Activated B cell treated with CpG ODN at 0.5 μM for 24 hours (primary cell): Measurements from ENCODE around the gene LRRC75B. TPM values are rescaled to one million over a fixed set of nuclear protein-coding genes. Genes with fewer than 3 reads are reported as not detected.

Experiments
- ATAC-seq: fragments of 200-7000 bp; cut with Tn5 transposase; one replicate; pipeline ENCODE4 v1.10.0; 2021; ENCODE audit warnings: low read depth, mild to moderate bottlenecking, moderate library complexity
- CTCF ChIA-PET: fragments of 350-600 bp; sonication (Branson Sonifier 250); formaldehyde crosslinking; loops from one replicate; lab custom pipeline; 2021; ENCODE audit warnings: antibody characterized with exemption; lab: Charles Lee
- POLR2A ChIA-PET: fragments of 350-600 bp; sonication (Branson Sonifier 250); formaldehyde crosslinking; loops from one replicate; lab custom pipeline; 2021; ENCODE audit warnings: antibody characterized with exemption; lab: Charles Lee
- DNase-seq: peaks from one replicate; pipeline ENCODE4 v3.0.0; 2022
- H3K27ac Mint-ChIP-seq: one replicate; pipeline ENCODE4 v1.8.0; 2020; ENCODE audit warnings: mixed read lengths
- H3K27me3 Mint-ChIP-seq: one replicate; pipeline ENCODE4 v1.8.0; 2021; ENCODE audit warnings: mixed read lengths
- H3K36me3 Mint-ChIP-seq: one replicate; pipeline ENCODE4 v1.8.0; 2021; ENCODE audit warnings: low read depth, mixed read lengths
- H3K4me1 Mint-ChIP-seq: one replicate; pipeline ENCODE4 v1.8.0; 2021; ENCODE audit warnings: mixed read lengths
- H3K4me3 Mint-ChIP-seq: one replicate; pipeline ENCODE4 v1.8.0; 2020; ENCODE audit warnings: mild to moderate bottlenecking, mixed read lengths
- H3K9me3 Mint-ChIP-seq: one replicate; pipeline ENCODE4 v1.8.0; 2020; ENCODE audit warnings: mixed read lengths
- CTCF ChIP-seq: fragments of 200-600 bp; IDR thresholded peaks from one replicate; pipeline ENCODE4 v1.8.0; 2022; ENCODE audit warnings: antibody characterized with exemption, mild to moderate bottlenecking
- intact Hi-C: fragments of 100-400 bp; cut with micrococcal nuclease; formaldehyde crosslinking; loops from one replicate; pipeline ENCODE4 v1.15.1; 2024
- total RNA-seq: library from RNA; stranded (reverse); gene quantifications from 2 replicates; pipeline ENCODE4 v1.2.3, GENCODE V29; 2022

LRRC75B gene
- total RNA-seq, 1 donor from 2014 or later, result 0.82 TPM

GRCh38 chr22:24590596-24591173 lies 2.2 kb downstream of the LRRC75B start:
- POLR2A ChIA-PET, result interaction anchor here (0.7 kb wide), 1 partner anchor 9 kb away, joined by 3 read pairs; no protein-coding TSS in a partner anchor
- no peak for ATAC-seq
- CTCF ChIA-PET, result no interaction called here
- no peak for DNase-seq
- Mint-ChIP-seq H3K27me3 (peaks cover 4% of the 10 kb centered on the region), H3K9me3 (no peaks in the 10 kb centered on the region), H3K4me1 (peaks cover 5% of the 10 kb centered on the region), H3K36me3 (no peaks in the 10 kb centered on the region), H3K4me3 (no peak overlapping the region), H3K27ac (no peak overlapping the region)
- intact Hi-C loops, result no loop called here
- no peak for TF ChIP-seq CTCF

- Mint-ChIP-seq H3K27me3 (peaks cover 4% of the 10 kb centered on the region), H3K4me1 (peaks cover 5% of the 10 kb centered on the region), H3K9me3 (no peaks in the 10 kb centered on the region), H3K36me3 (no peaks in the 10 kb centered on the region), H3K27ac (no peak overlapping the region), H3K4me3 (no peak overlapping the region)
- DNase-seq (no peak), ATAC-seq (no peak)
- no peak for TF ChIP-seq CTCF
- ChIA-PET POLR2A (interaction anchor here (0.6 kb wide), 1 partner anchor 225 kb away, joined by 3 read pairs; no protein-coding TSS in a partner anchor), CTCF (no interaction called here)
- intact Hi-C loops, result no loop called here
These were observed 3.3 kb downstream of the LRRC75B start for GRCh38 chr22:24589518-24590030.

- ChIA-PET CTCF (no interaction called here), POLR2A (interaction anchor here (0.6 kb wide), 1 partner anchor 224 kb away, joined by 3 read pairs; no protein-coding TSS in a partner anchor)
- DNase-seq (no peak), ATAC-seq (no peak)
- Mint-ChIP-seq H3K4me3 (no peak overlapping the region), H3K36me3 (no peaks in the 10 kb centered on the region), H3K27me3 (peaks cover 4% of the 10 kb centered on the region), H3K4me1 (peaks cover 5% of the 10 kb centered on the region), H3K27ac (no peak overlapping the region), H3K9me3 (no peaks in the 10 kb centered on the region)
- intact Hi-C loops, result no loop called here
- no peak for TF ChIP-seq CTCF
These were observed 4.0 kb downstream of the LRRC75B start for GRCh38 chr22:24588757-24589481.

GRCh38 chr22:24588381-24588756 lies 4.5 kb downstream of the LRRC75B start:
- intact Hi-C loops, result no loop called here
- no peak overlapping the region for H3K27ac Mint-ChIP-seq
- H3K27me3 Mint-ChIP-seq, result peaks cover 4% of the 10 kb centered on the region
- H3K9me3 Mint-ChIP-seq, result no peaks in the 10 kb centered on the region
- no peak overlapping the region for H3K4me3 Mint-ChIP-seq
- POLR2A ChIA-PET, result no interaction called here
- H3K36me3 Mint-ChIP-seq, result no peaks in the 10 kb centered on the region
- ATAC-seq, result no peak
- CTCF ChIA-PET, result no interaction called here
- TF ChIP-seq CTCF, result no peak
- DNase-seq, result no peak
- H3K4me1 Mint-ChIP-seq, result peaks cover 5% of the 10 kb centered on the region

GRCh38 chr22:24587948-24588347 lies 4.9 kb downstream of the LRRC75B start:
- intact Hi-C loops, result no loop called here
- Mint-ChIP-seq H3K36me3 (no peaks in the 10 kb centered on the region), H3K27me3 (peaks cover 4% of the 10 kb centered on the region), H3K9me3 (no peaks in the 10 kb centered on the region), H3K27ac (no peak overlapping the region), H3K4me1 (peaks cover 5% of the 10 kb centered on the region), H3K4me3 (no peak overlapping the region)
- DNase-seq (no peak), ATAC-seq (no peak)
- ChIA-PET POLR2A (no interaction called here), CTCF (no interaction called here)
- no peak for TF ChIP-seq CTCF
